GM18870 (cell line): Measurements from ENCODE around the gene MYOZ1.
"Not testable (repeated sequence)": the region's sequence is repeated elsewhere in the genome, so short reads cannot be mapped to it uniquely, and the experiment has no call there.

Source experiments
- ATAC-seq: cut with Tn5 transposase; IDR thresholded peaks from one replicate; pipeline ENCODE4 v1.9.1; 2021; ENCODE audit warnings: moderate library complexity; ENCODE audit not compliant: unreplicated experiment

MYOZ1 gene

DNA sequence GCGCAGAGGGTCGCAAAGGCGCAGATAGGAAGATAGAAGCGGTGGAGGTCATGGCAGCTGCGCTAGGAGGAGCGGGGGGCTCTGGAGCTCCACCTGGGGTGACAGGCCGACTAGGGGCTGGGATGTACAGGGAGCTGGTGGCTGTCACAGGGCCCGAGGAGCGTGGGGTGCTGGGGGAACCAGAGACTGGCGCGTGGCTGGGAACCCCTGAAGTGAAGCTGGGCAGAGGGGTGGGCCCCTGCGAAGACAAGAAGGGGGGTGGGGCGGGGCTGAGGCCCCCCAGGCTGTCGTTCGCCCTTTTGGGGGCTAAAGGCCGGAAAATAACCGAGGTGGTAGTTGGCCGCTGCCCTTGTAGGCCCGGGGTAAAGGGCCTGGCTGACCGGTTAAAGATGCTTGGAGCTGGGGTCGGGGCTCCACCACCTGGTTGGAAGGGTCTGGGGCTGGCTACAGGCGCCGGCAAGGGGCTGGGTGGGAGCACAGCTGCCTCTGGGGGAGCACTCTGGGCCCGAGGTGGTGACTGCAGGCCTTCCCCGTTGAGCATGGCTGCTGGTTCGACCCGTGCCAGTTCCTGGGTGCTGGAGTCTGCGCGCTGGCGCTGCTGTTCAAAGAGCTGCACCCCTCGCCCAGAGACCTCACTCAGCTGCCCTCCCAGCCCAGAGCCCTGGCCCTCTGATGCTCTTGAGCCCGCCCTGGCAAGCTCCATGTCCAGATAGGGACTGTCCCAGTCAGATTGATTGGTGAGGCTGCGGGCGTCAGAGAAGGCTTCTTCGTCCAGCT is 6.8 kb upstream of the MYOZ1 start:
- ATAC-seq: no peak

DNA sequence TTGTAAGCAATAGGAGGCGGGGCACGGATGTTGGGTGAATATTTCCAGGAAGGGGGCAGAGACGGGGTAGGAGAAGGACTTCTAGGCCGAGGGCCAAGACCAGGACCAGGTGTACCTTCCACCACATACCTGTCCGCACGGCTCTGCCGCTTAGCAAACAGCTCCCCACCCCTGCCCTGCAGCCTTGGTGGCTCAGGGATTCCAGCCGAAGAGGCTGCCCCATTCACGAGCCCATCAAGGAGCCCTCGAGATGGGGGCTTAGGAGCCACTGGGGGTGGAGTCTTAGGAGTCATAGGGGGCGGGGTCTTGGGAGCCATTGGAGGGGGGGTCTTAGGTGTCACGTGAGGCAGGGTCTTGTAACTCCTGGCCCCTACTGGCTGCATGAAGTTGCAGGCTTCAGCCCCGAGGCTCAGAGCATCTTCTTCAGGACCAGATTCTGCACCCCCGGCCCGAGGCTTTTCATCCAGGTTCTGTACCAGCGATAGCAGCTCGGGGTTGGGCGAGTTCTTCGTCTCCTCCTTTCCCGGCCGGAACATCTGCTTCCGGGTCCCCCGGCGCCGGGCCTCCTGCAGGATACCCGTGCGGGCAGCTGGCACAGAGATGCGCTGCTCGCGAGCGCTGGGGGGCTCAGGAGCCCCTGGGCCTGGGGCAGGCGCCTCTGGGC is 6.1 kb upstream of the MYOZ1 start:
- ATAC-seq: no peak

DNA sequence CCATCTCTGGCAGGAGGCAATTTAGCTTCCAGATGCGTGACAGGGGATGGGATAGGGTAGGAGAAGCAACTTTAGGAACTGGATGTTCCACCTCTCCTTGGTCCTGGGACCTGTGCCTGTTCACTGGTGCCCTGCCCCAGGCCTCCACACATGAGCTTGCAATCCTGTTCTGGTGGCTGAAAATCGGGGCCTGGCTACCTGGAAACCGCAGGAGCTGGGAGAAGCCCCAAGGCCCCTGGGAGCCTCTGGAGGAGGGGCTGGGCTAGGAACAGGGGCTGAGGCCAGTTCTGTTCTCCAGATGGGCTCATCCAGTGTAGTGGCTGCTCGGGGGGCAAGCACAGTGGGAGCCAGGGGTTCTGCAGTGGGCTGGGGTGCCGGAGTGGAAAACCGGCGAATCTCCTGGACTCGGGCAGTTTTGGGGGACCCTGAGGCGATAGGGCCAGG is 5.3 kb upstream of the MYOZ1 start:
- ATAC-seq: no peak

DNA sequence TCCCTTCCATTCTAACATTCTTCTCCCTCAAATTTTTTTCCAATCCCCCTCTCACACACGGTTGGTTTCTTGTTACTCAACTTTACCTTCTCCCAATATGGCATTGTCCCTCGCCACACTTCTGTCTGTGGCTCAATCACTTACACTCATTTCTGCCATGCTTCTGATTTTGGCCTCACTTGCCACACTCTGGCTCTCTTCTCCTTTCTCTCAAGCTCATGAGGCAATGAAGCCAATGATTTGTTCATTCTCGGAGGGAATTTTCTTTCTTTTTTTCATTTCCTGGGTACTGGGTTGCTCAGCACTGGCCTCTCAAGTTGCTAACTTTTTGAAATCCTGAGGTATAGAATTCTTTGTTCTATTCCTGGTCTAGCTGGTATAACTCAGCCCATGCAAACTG is 4.0 kb upstream of the MYOZ1 start:
- ATAC-seq: no peak

DNA sequence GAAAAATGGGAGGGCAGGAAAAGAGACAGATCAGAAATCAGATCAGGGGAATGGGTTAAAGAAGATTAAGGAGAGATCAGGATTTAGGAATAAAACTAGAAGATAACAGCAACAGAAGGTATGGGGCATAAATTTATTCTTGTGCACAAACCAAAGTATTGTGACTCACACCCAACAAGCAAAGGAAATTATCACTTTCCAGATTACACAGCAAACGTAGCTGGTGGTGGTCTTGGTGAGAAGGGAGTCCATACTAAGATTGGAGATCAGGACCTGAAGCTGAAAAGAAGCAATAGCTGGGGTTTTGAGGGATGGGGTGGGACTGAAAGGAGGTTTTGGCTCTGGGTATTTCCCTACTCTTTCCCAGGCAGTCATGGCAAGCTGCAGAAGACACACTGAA is 3.5 kb upstream of the MYOZ1 start:
- ATAC-seq: no peak

DNA sequence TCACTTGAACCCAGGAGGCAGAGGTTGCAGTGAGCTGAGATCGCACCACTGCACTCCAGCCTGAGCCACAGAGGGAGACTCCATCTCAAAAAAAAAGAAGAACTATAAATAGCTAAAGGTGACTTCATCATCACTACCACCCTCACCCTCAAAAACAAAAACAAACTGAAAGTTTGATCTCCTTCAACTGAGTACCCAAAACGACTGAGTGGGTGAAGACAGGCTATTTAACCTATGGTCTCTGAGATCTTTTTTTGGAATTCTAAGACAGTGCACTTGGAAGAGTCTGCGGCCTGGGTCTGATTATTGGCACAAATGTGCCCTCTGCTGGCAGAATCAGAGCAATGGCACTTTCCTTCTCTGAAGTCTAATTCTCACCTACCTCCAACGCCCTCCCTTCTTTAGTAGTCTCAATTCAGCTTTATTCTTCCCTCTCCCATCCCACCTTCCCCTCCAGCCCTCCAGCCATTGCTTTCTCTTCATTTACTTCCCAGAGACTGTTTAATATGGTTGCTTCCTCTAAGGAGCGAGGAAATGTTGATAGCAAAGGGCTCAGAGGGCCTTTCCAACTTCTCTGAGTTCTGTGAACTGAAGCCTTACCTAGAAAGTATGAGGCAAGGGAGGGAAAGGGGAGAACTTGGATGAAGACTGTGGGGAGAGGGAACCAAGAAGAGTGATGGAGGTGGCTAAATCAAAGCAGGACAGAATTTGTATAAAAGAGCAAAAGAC is 2.9 kb upstream of the MYOZ1 start:
- ATAC-seq: no peak

DNA sequence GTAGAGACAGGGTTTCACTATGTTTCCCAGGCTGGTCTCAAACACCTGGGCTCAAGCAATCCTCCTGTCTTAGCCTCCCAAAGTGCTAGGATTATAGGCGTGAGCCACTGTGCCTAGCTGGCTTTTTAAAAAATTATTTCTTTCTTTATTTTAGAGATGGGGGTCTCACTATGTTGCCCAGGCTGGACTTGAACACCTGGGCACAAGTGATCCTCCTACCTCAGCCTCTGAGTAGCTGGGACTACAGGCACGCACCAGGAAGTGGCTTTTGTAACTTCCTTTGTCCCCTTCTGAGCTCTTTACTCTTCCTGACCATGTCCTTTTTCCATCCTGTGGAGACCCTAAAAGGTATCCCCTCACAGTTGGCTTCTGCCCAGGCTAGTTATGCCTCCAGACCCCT is 2.1 kb upstream of the MYOZ1 start:
- ATAC-seq: no peak

DNA sequence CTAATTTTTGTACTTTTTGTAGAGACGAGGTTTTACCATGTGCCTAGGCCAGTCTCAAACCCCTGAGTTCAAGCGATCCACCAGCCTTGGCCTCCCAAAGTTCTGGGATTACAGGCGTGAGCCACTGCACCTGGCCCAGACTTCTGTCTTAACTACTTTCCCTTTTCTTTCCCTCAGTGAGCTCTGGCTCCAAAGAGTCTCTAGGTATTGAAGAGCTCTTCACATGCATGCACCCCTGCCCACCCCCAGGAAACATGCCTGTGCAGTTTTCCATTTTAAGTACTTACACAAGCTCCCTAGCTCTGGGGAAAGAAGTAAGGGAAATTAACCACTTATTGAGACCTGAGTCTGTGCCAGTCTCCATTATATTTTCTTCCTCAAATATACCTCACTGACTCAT is 2.0 kb downstream of the MYOZ1 start:
- no peak for ATAC-seq

DNA sequence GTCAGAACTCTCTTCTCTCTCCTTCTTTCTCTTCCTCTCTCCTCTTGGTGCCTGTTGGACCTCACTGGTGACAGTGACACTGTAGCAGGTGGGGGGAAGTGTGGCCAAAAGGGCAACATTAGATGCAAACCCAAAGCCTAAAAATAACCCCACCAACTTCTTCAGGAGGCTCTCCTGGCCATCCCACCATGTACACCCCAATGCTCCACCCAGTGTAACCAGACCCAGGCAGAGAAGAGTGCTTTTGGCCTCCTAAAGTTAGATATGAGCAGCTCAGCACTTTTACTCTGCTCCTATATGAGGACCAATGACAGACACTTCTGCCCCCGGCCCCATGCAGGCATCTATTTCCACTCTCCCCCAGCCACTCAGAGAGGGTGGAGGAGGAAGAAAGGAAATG is 5.5 kb downstream of the MYOZ1 start:
- ATAC-seq: no peak

DNA sequence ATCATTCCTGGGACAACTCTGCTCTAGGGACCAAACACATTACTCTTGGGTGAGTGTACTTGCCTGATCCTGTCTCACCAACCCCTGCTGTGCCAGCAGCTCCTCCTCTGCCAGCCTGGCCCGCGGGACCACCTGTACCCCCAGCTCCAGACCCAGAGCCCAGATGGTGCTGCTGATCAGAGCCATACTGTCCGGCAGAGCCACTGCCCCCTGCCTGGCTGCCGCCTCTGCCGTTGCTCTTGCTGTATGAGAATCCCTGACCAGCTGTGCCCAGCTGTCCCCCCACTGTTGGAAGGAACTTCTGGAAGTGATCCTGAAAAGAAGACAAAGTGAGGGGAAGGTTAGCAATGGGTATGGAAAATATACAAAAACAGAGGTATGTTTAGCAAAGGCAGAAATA is 6.9 kb downstream of the MYOZ1 start:
- no peak for ATAC-seq

DNA sequence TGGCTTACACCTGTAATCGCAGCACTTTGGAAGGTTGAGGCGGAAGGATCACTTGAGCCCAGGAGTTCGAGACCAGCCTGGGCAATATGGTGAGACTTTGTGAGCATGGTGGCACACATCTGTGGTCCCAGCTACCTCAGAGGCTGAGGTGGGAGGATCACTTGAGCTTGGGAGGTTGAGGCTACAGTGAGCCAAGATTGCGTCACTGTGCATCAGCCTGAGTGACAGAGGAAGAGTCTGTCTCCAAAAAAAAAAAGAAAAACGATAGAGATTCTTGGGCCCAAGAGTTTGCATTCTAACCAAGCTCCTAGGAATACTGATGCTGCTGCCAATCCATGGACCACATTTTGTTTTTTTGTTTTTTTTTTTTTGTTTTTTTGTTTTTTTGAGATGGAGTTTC is 12.1 kb downstream of the MYOZ1 start:
- ATAC-seq: no peak

DNA sequence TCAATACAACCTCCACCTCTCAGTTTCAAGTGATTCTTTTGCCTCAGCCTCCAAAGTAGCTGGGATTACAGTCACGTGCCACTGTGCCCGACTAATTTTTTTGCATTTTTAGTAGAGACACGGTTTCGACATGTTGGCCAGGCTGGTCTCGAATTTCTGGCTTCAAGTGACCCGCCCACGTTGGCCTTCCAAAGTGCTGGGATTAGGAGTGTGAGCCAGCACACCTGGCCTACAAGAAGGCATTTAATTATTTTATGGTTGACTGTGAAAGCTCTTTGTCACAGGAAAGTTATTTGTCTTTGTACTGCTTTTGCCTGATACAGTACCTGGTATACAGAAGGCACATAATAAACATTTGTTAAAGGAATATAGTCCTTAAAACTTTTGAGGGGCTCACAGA is 12.9 kb downstream of the MYOZ1 start:
- ATAC-seq: no peak

DNA sequence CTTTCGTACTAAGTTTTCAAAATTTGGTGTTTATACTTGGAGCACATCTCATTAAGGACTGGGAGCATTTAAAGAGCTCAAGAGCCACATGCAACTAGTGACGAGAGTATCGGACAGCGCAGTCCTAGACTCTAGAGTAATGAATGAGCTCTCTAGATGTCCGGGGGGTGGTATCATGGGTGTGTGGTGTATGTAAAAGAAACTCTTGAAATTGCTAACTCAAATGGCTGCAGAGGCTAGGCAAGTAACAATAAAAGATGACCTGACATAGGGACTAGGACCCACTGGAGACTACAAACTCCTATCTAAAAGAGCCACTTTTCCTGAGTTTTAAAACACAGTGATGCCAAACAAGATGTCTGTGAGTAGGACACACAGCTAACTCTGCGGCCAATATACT is 14.0 kb downstream of the MYOZ1 start:
- no peak for ATAC-seq

DNA sequence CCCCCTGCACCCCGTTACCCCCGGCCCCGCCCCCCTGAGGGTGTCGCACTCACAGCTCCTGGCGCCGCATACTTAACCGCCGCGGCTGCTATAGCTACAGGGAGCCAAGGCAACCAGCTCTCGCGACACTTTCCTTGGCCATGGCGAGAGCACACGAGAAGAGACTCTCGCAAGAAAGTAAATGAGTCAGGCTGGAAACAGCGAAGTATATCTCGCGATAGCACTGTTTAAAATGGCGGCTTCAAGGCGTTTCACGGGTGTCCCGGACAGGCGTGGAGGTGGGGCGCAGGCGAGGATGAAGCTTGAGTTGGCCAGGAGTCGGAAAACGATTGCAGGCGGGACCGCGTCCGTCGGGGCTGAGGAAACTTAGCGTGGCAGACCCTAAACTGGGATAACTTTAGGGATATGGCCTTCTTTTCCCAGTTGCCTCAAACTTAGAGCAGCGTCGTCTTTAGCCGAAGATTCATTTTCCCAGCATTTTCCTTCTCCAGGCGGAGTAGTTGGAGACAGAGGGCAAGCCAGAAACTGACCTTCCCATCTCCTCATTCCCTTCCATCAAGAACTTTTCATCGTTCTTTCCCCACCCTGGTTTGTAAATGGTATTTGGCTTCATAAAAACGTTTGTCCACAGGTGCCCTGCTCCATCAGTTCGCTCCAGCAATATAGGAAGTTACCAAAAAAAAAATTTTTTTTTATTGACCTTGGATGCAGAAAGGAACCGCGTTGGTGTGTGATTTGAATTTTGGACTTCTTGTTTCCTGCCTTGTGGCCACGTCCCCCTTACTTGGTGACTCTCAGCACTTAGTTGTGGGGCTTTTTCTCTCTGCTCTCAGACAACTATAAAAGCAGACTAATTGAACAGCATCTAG is 15.2 kb downstream of the MYOZ1 start:
- ATAC-seq: peak; percentile 95

DNA sequence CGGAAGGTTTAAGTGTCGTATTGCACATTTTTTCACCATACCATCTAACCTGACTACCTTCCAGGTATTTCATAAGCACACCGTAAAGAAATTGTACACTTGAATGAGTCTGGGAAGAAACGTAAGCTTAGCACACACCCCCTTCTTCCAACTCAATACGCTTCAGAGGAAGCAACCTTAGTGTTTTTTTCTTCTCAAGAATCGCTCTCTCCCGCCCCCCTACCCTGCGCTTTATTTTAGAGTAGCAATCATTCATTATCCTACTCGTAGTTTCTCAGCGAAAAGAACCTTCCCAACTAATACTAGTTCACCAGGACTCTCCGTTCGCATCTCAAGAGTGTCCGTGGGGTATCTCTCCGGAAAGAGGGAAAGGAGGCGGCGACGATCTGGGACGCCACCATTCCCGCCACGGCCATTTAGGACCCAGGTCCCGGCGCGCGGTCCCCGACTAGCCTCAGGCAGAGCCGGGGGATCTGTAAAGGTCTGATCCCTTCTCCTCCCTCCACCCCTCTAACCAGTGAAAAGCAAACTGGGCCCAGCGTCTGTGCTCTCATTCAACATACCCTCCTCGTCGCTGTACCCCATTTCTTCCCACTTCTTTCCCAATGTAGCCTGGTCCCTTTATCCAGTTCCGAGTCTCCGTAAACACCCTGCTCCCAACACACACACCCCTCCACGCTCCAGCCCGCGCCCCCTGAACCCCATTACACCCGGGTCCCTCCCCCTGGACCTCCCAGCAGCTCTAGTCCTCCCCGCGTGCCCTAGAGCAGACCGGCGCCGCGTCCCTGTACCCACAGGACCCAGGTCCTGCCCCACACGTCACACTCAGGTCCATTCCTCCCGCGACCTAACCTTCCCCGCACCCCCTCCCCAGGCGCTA is 16.0 kb downstream of the MYOZ1 start:
- ATAC-seq: no peak

DNA sequence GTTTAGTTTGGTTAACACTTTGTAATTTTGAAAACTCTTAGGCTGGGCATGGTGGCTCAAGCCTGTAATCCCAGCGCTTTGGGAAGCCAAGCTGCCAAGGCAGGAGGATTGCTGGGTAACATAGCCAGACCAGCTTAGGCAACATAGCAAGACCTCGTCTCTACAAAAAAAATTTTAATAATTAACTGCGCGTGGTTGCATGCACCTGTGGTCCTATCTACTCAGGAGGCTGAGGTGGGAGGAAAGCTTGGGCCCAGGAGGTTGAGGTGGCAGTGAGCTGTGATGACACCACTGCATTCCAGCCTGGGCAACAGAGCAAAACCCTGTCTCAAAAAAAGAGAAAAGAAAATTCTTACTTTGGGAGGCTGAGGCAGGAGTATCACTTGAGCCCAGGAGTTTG is 18.2 kb downstream of the MYOZ1 start:
- ATAC-seq: no peak

DNA sequence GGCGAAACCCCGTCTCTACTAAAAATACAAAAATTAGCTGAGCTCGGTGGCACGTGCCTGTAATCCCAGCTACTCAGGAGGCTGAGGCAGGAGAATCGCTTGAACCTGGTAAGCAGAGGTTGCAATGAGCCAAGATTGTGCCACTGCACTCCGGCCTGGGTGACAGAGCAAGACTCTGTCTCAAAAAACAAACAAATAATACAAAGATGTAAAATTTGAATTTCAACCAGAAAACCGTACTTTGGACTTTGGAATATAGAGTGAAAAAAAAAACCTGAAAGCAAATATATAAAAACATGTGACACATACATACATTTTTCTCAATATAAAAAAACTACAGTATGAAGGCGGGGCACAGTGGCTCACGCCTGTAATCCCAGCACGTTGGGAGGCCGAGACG is 20.3 kb downstream of the MYOZ1 start:
- not testable (repeated sequence) for ATAC-seq

DNA sequence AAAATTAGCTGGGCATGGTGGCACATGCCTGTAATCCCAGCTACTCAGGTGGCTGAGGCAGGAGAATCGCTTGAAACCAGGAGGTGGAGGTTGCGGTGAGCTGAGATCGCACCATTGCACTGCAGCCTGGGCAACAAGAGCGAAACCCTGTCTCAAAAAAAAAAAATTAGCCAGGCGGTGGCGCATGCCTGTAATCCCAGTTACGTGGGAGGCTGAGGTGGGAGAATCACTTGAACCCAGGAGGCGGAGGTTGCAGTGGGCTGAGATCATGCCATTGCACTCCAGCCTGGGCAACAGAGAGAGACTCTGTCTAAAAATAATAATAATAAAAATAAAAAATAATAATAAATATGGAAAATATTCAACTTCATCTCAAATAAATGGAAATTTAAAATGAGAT is 24.1 kb downstream of the MYOZ1 start:
- not testable (repeated sequence) for ATAC-seq

DNA sequence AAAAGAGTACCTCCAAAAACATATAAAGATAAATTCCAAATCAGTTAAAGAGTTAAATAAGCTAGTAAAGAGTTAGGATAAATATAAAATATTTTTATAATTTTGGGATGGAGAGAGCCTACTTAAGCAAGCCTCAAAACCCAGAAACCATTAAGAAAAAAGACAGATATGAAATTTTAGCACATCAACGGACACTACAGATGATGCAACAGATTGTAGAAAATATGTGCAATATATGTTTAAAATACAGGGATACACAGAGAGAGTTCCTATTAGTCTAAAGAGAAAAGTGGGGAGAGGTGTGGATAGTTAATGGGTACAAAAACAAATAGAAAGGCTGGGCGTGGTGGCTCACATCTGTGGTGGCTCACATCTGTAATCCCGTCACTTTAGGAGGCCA is 26.6 kb downstream of the MYOZ1 start:
- ATAC-seq: no peak

DNA sequence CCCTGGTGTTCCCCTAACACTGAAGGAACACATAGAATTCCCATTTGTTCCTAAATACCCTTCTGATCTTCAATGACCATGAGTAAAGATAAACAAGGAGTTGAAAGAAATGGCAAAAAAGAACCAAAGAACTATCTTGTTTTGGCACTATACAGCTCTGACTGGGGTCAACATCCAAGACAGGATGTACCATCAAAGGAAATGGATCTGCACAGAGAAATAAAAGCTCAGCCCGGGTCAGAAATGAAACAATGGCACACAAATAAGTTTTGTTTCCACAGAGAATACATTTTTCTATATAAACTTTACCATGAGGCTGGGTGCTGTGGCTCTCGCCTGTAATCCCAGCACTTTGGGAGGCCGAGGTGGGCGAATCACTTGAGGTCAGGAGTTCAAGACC is 32.2 kb downstream of the MYOZ1 start:
- ATAC-seq: no peak
